T-helper 17 cell (primary cell): ENCODE measurements around the gene ANKDD1B. TPM values are rescaled to one million over a fixed set of nuclear protein-coding genes. Genes with fewer than 3 reads are reported as not detected.

Experiments used
- ATAC-seq: fragments of 150-1000 bp; cut with Tn5 transposase; 2 replicates; pipeline ENCODE4 v1.10.0; 2021; ENCODE audit warnings: mild to moderate bottlenecking, moderate library complexity
- DNase-seq, 3 donors: peaks; one replicate each; pipeline versions ENCODE4 v3.0.0 to v3.0.0-alpha.2; 2020 to 2021
- H3K9me3 ChIP-seq: one replicate; pipeline ENCODE4 v1.7.0; 2013; ENCODE audit warnings: low read length, mild to moderate bottlenecking; ENCODE audit not compliant: control insufficient read depth, poor library complexity, severe bottlenecking
- H3K27ac Mint-ChIP-seq: one replicate; pipeline ENCODE4 v1.8.0; 2022; ENCODE audit warnings: mild to moderate bottlenecking, moderate library complexity, mixed read lengths
- H3K27me3 Mint-ChIP-seq: one replicate; pipeline ENCODE4 v1.8.0; 2022; ENCODE audit warnings: mixed read lengths
- H3K36me3 Mint-ChIP-seq: one replicate; pipeline ENCODE4 v1.8.0; 2022; ENCODE audit warnings: low read depth, mixed read lengths
- H3K4me1 Mint-ChIP-seq: one replicate; pipeline ENCODE4 v1.8.0; 2022; ENCODE audit warnings: mild to moderate bottlenecking, mixed read lengths
- H3K4me3 Mint-ChIP-seq: one replicate; pipeline ENCODE4 v1.8.0; 2022; ENCODE audit warnings: mild to moderate bottlenecking, moderate library complexity, mixed read lengths
- total RNA-seq, 4 donors: library from RNA in 2 of 4; stranded (reverse) in 2 of 4; gene quantifications; one replicate each; pipeline ENCODE4 v1.2.3 and lab custom pipeline; 2022 to 2026

ANKDD1B gene
- total RNA-seq, 2 donors from 2014 or later, result 0.42 to 0.57 TPM

- peaks cover 4% of the 10 kb centered on the region for H3K4me1 Mint-ChIP-seq
- H3K36me3 Mint-ChIP-seq, result peaks cover 8% of the 10 kb centered on the region
- DNase-seq (no peak), ATAC-seq (no peak)
- no peak overlapping the region for H3K27ac Mint-ChIP-seq
- H3K27me3 Mint-ChIP-seq, result no peaks in the 10 kb centered on the region
- no peak overlapping the region for H3K4me3 Mint-ChIP-seq
- no peaks in the 10 kb centered on the region for H3K9me3 ChIP-seq
Observed at GRCh38 chr5:75706775-75707174, 95.5 kb downstream of the ANKDD1B start.

- Mint-ChIP-seq H3K4me3 (no peak overlapping the region), H3K27ac (no peak overlapping the region), H3K36me3 (no peaks in the 10 kb centered on the region), H3K4me1 (peaks cover 2% of the 10 kb centered on the region), H3K27me3 (no peaks in the 10 kb centered on the region)
- no peaks in the 10 kb centered on the region for H3K9me3 ChIP-seq
- ATAC-seq (no peak), DNase-seq (no peak)
Observed at GRCh38 chr5:75707911-75708509, 96.8 kb downstream of the ANKDD1B start.

- Mint-ChIP-seq H3K36me3 (peaks cover 9% of the 10 kb centered on the region), H3K4me1 (peaks cover 21% of the 10 kb centered on the region), H3K4me3 (no peak overlapping the region), H3K27me3 (no peaks in the 10 kb centered on the region), H3K27ac (no peak overlapping the region)
- H3K9me3 ChIP-seq, result no peaks in the 10 kb centered on the region
- DNase-seq (no peak), ATAC-seq (no peak)
Observed at GRCh38 chr5:75710637-75711036, 99.4 kb downstream of the ANKDD1B start.

GRCh38 chr5:75711151-75711550 lies 99.9 kb downstream of the ANKDD1B start:
- ATAC-seq (no peak), DNase-seq (no peak)
- no peak overlapping the region for H3K27ac Mint-ChIP-seq
- H3K4me3 Mint-ChIP-seq, result no peak overlapping the region
- H3K4me1 Mint-ChIP-seq, result peaks cover 25% of the 10 kb centered on the region
- no peaks in the 10 kb centered on the region for H3K27me3 Mint-ChIP-seq
- H3K36me3 Mint-ChIP-seq, result peaks cover 12% of the 10 kb centered on the region
- H3K9me3 ChIP-seq, result no peaks in the 10 kb centered on the region

- Mint-ChIP-seq H3K4me3 (no peak overlapping the region), H3K36me3 (peaks cover 12% of the 10 kb centered on the region)
Observed at GRCh38 chr5:75712091-75712490, 100.8 kb downstream of the ANKDD1B start.

GRCh38 chr5:75716715-75717081 lies 105.4 kb downstream of the ANKDD1B start:
- DNase-seq (no peak), ATAC-seq (peak; percentile 2)
- no peaks in the 10 kb centered on the region for H3K9me3 ChIP-seq
- H3K4me1 Mint-ChIP-seq, result peaks cover 37% of the 10 kb centered on the region
- H3K27me3 Mint-ChIP-seq, result peaks cover 7% of the 10 kb centered on the region
- peak overlapping the region; percentile 97 for H3K27ac Mint-ChIP-seq
- H3K4me3 Mint-ChIP-seq, result peak overlapping the region; percentile 99
- peaks cover 12% of the 10 kb centered on the region for H3K36me3 Mint-ChIP-seq

More at GRCh38 chr5:75712091-75712490, 100.8 kb downstream of the ANKDD1B start:
- H3K9me3 ChIP-seq, result no peaks in the 10 kb centered on the region
- peak overlapping the region; percentile 21 for H3K27ac Mint-ChIP-seq
- peaks cover 33% of the 10 kb centered on the region for H3K4me1 Mint-ChIP-seq
- ATAC-seq, result no peak
- no peaks in the 10 kb centered on the region for H3K27me3 Mint-ChIP-seq
- no peak for DNase-seq

- peak within 1 kb of the TSS; percentile 97 for H3K27ac Mint-ChIP-seq
- peak; percentile 97 to 98 (median 97) for DNase-seq
- H3K27me3 Mint-ChIP-seq, result peaks cover 7% of the 10 kb centered on the region
- H3K36me3 Mint-ChIP-seq, result peaks cover 12% of the 10 kb centered on the region
- no peaks in the 10 kb centered on the region for H3K9me3 ChIP-seq
- peaks cover 35% of the 10 kb centered on the region for H3K4me1 Mint-ChIP-seq
- peak; percentile 94 for ATAC-seq
- H3K4me3 Mint-ChIP-seq, result peak within 1 kb of the TSS; percentile 99
Observed at GRCh38 chr5:75717082-75717922, 106.0 kb downstream of the ANKDD1B start, which contains the start of gene POC5. Gene POC5 (minus strand): TSS chr5:75717437. CDS start chr5:75712937, 4,500 bp downstream.

GRCh38 chr5:75720882-75721281 lies 109.6 kb downstream of the ANKDD1B start:
- Mint-ChIP-seq H3K27me3 (peaks cover 7% of the 10 kb centered on the region), H3K27ac (no peak overlapping the region), H3K36me3 (peaks cover under 1% of the 10 kb centered on the region), H3K4me1 (peaks cover 15% of the 10 kb centered on the region), H3K4me3 (no peak overlapping the region)
- no peak for ATAC-seq
- H3K9me3 ChIP-seq, result no peaks in the 10 kb centered on the region
- DNase-seq, result no peak

Other genes starting within 250 kb of the ANKDD1B start
- 10 to 100 TPM; 29.9 to 37.2 TPM for gene CERT1, start 99.8 kb upstream of the ANKDD1B start, total RNA-seq
- gene POLK, start 99.6 kb upstream of the ANKDD1B start, total RNA-seq, result 10 to 100 TPM; 18.8 to 23.4 TPM
- gene POC5, start 106.0 kb downstream of the ANKDD1B start, total RNA-seq, result 10 to 100 TPM in 1 of 2 donors, 1 to 10 TPM in 1; 9.9 to 11.1 TPM